HepG2 (cell line): ENCODE data around the gene USP17L26.
"Not testable (repeated sequence)": the region's sequence is repeated elsewhere in the genome, so short reads cannot be mapped to it uniquely, and the experiment has no call there.

Experiments
- GATAD2A ChIP-seq: IDR thresholded peaks from 2 replicates; pipeline ENCODE4 v1.6.1; 2016
- POLR2AphosphoS5 ChIP-seq: IDR thresholded peaks from 2 replicates; pipeline ENCODE4 v1.6.1; 2012; ENCODE audit warnings: low read depth, low read length
- ZNF235 ChIP-seq: sonication (generic); formaldehyde crosslinking; IDR thresholded peaks from 2 replicates; pipeline ENCODE4 v1.8.1; 2023; ENCODE audit warnings: mild to moderate bottlenecking, missing genetic modification reagents, borderline replicate concordance
- TF ChIP-seq, protein P1 (sequence below): sonication (generic); formaldehyde crosslinking; IDR thresholded peaks from 2 replicates; pipeline ENCODE4 v1.5.0; 2020; ENCODE audit warnings: mild to moderate bottlenecking, missing genetic modification reagents, moderate library complexity
- TF ChIP-seq, protein P2 (sequence below), 2 experiments: fragments of 450-650 bp in 1 of 2; sonication (generic) in 1 of 2; formaldehyde crosslinking; IDR thresholded peaks; 2 replicates each; pipeline versions ENCODE4 v1.5.0 to v1.8.0; 2020 to 2022; ENCODE audit warnings: mild to moderate bottlenecking in 1 of 2, missing genetic modification reagents in 1 of 2
- TF ChIP-seq, protein P3 (sequence below): IDR thresholded peaks from 2 replicates; pipeline ENCODE4 v1.6.1; 2016; ENCODE audit warnings: low read depth, missing genetic modification reagents, missing compliant biosample characterization

DNA sequence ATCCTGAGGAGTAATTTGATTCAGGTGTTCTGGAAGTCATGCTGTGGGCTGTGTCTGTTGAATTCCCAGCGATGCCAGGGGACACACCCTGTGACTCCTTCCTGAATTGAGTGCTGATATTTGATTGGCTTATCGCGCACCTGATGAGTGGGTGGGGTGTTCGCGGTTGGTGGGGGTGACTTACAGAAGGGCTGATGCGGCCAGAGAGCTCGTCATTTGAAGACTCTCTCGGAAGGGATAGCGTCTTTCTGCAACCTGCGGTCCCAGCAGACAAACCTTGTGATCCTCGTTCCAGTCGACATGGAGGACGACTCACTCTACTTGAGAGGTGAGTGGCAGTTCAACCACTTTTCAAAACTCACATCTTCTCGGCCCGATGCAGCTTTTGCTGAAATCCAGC is 4.8 kb upstream of the USP17L26 start, which contains the start of gene USP17L25:
- TF ChIP-seq GATAD2A (CRISPR knock-in tag); ZNF235 (CRISPR knock-in tag); POLR2AphosphoS5: not testable (repeated sequence)
- TF ChIP-seq, protein P1, sequence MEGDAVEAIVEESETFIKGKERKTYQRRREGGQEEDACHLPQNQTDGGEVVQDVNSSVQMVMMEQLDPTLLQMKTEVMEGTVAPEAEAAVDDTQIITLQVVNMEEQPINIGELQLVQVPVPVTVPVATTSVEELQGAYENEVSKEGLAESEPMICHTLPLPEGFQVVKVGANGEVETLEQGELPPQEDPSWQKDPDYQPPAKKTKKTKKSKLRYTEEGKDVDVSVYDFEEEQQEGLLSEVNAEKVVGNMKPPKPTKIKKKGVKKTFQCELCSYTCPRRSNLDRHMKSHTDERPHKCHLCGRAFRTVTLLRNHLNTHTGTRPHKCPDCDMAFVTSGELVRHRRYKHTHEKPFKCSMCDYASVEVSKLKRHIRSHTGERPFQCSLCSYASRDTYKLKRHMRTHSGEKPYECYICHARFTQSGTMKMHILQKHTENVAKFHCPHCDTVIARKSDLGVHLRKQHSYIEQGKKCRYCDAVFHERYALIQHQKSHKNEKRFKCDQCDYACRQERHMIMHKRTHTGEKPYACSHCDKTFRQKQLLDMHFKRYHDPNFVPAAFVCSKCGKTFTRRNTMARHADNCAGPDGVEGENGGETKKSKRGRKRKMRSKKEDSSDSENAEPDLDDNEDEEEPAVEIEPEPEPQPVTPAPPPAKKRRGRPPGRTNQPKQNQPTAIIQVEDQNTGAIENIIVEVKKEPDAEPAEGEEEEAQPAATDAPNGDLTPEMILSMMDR, result not testable (repeated sequence)
- TF ChIP-seq, protein P2, sequence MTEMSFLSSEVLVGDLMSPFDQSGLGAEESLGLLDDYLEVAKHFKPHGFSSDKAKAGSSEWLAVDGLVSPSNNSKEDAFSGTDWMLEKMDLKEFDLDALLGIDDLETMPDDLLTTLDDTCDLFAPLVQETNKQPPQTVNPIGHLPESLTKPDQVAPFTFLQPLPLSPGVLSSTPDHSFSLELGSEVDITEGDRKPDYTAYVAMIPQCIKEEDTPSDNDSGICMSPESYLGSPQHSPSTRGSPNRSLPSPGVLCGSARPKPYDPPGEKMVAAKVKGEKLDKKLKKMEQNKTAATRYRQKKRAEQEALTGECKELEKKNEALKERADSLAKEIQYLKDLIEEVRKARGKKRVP (CRISPR knock-in tag; IDR thresholded peaks at IDR 0.05), result not testable (repeated sequence)
- TF ChIP-seq, protein P3, sequence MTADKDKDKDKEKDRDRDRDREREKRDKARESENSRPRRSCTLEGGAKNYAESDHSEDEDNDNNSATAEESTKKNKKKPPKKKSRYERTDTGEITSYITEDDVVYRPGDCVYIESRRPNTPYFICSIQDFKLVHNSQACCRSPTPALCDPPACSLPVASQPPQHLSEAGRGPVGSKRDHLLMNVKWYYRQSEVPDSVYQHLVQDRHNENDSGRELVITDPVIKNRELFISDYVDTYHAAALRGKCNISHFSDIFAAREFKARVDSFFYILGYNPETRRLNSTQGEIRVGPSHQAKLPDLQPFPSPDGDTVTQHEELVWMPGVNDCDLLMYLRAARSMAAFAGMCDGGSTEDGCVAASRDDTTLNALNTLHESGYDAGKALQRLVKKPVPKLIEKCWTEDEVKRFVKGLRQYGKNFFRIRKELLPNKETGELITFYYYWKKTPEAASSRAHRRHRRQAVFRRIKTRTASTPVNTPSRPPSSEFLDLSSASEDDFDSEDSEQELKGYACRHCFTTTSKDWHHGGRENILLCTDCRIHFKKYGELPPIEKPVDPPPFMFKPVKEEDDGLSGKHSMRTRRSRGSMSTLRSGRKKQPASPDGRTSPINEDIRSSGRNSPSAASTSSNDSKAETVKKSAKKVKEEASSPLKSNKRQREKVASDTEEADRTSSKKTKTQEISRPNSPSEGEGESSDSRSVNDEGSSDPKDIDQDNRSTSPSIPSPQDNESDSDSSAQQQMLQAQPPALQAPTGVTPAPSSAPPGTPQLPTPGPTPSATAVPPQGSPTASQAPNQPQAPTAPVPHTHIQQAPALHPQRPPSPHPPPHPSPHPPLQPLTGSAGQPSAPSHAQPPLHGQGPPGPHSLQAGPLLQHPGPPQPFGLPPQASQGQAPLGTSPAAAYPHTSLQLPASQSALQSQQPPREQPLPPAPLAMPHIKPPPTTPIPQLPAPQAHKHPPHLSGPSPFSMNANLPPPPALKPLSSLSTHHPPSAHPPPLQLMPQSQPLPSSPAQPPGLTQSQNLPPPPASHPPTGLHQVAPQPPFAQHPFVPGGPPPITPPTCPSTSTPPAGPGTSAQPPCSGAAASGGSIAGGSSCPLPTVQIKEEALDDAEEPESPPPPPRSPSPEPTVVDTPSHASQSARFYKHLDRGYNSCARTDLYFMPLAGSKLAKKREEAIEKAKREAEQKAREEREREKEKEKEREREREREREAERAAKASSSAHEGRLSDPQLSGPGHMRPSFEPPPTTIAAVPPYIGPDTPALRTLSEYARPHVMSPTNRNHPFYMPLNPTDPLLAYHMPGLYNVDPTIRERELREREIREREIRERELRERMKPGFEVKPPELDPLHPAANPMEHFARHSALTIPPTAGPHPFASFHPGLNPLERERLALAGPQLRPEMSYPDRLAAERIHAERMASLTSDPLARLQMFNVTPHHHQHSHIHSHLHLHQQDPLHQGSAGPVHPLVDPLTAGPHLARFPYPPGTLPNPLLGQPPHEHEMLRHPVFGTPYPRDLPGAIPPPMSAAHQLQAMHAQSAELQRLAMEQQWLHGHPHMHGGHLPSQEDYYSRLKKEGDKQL, result not testable (repeated sequence)
